PFSK-1 (cell line): Measurements from ENCODE around the gene POLR2F. TPM values are rescaled to one million over a fixed set of nuclear protein-coding genes. Genes with fewer than 3 reads are reported as not detected.

Experiments used
- FOXP2 ChIP-seq: optimal IDR thresholded peaks from 2 replicates; pipeline ENCODE3; 2011; ENCODE audit warnings: borderline replicate concordance, control low read depth, inconsistent platforms; ENCODE audit not compliant: insufficient read depth; ENCODE audit errors: extremely low read length, extremely low read depth
- POLR2AphosphoS5 ChIP-seq: IDR thresholded peaks from 2 replicates; pipeline ENCODE4 v1.6.1; 2012; ENCODE audit warnings: low read depth, mild to moderate bottlenecking, control low read depth, low read length, moderate library complexity
- REST ChIP-seq, 2 experiments: IDR thresholded peaks; 2 replicates each; pipeline versions ENCODE4 v1.6.1 to v1.8.0; 2011 to 2012; ENCODE audit warnings: low read depth in 2 of 2, low read length in 2 of 2, control low read depth in 1 of 2, inconsistent platforms in 1 of 2, mild to moderate bottlenecking in 1 of 2, moderate library complexity in 1 of 2; ENCODE audit not compliant: insufficient read depth in 1 of 2
- SIN3A ChIP-seq: IDR thresholded peaks from 2 replicates; pipeline ENCODE4 v1.6.1; 2012; ENCODE audit warnings: mild to moderate bottlenecking, low read length, moderate library complexity, borderline replicate concordance; ENCODE audit not compliant: insufficient read depth
- TAF1 ChIP-seq: IDR thresholded peaks from 2 replicates; pipeline ENCODE4 v1.6.1; 2012; ENCODE audit warnings: low read length, control low read depth, borderline replicate concordance; ENCODE audit not compliant: insufficient read depth
- polyA plus RNA-seq: library from polyadenylated mRNA; unstranded; fragments of >200 nt; gene quantifications from one replicate; pipeline ENCODE4 v1.2.1, GENCODE V29; 2012; ENCODE audit warnings: low read depth, missing spikeins; ENCODE audit not compliant: insufficient read length

POLR2F gene
- polyA plus RNA-seq = 158 TPM

- TF ChIP-seq SIN3A = 0 out of 2 replicates have a peak, but pooled peaks have one; percentile 23
- peak; percentile 93; the same call in 1 of the 2 replicates for TF ChIP-seq POLR2AphosphoS5
- TF ChIP-seq REST (IDR thresholded peaks at IDR 0.05; ENCODE audit: insufficient read depth in 1 of 2, low read depth in 2 of 2, low read length in 2 of 2) = no peak
- no peak for TF ChIP-seq TAF1
- peak; percentile 68 for TF ChIP-seq FOXP2
Measured at GRCh38 chr22:37953437-37954179, at the start of gene POLR2F, which contains the start of gene C22orf23. TSS of gene POLR2F (plus strand) at chr22:37953699. CDS start at chr22:37953788, 89 bp downstream. TSS of gene C22orf23 (minus strand) at chr22:37953601. CDS start at chr22:37953149, 452 bp downstream.

GRCh38 chr22:37904572-37905533 is 48.6 kb upstream of the POLR2F start:
- TF ChIP-seq SIN3A (no peak), TAF1 (no peak), REST (IDR thresholded peaks at IDR 0.05; ENCODE audit: insufficient read depth in 1 of 2, low read depth in 2 of 2, low read length in 2 of 2) (no peak), FOXP2 (no peak), POLR2AphosphoS5 (no peak)

- peak; percentile 29; the same call in 1 of the 2 replicates for TF ChIP-seq TAF1
- TF ChIP-seq POLR2AphosphoS5 = no peak
- no peak for TF ChIP-seq SIN3A
- TF ChIP-seq REST (IDR thresholded peaks at IDR 0.05; ENCODE audit: insufficient read depth in 1 of 2, low read depth in 2 of 2, low read length in 2 of 2) = no peak
- no peak for TF ChIP-seq FOXP2
Measured at GRCh38 chr22:37905534-37906363, 47.8 kb upstream of the POLR2F start, which contains the start of gene MICALL1. TSS of gene MICALL1 (plus strand) at chr22:37906297. CDS start at chr22:37906423, 126 bp downstream.

- no peak for TF ChIP-seq TAF1
- TF ChIP-seq POLR2AphosphoS5 = no peak
- TF ChIP-seq REST (IDR thresholded peaks at IDR 0.05; ENCODE audit: insufficient read depth in 1 of 2, low read depth in 2 of 2, low read length in 2 of 2) = no peak
Measured at GRCh38 chr22:37906364-37907008, 47.0 kb upstream of the POLR2F start.
